Measurements from ENCODE around the gene MET. TPM values are rescaled to one million over a fixed set of nuclear protein-coding genes. Genes with fewer than 3 reads are reported as not detected.

The MET gene
- total and polyA plus RNA-seq, 2 of the 13 experiments (the other 11 are each of a cell fraction or from before 2014, with no cell fraction given) = 21.8 to 31.5 TPM

DNA sequence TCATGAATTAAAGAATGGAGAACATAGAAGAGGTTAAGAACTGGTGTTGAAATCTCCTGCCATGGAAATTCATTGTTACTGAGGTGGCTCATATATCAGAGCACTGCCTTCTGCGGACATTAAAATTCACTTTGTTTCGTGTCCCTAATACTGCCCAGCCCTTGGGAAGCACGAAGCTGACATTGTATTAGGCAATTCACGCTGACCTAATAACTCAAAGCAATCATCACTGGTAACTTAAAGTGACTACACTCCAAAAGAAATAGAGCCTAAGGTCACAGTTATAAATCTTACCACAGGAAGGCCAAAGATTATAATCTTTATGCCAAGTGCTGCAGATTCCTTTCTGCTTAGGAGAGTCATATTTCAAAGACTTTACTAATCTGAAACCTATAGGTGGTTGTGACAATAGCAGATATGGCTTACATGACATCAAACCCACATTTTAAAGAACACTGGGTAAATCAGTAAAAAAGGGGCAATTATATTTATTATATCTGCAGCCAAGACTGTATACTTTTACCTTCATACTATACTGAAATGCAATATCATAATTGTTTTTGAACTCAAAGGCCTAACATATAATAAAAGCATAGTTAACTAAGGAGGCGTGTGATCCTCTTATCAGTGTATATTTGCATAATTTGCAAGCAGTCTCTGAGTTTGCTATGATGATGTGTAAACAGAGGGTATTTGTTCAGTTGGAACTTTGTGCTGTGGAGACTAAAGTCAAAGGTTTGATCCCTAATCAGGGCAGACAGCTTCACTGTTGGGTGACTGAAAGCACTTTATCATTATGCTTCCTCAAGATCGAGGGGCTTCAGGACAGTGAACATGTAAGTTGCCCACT is 138.5 kb downstream of the MET start (continued):
- TF ChIP-seq PRDM10 (CRISPR knock-in tag; IDR thresholded peaks at IDR 0.05; ENCODE audit: low read depth) (no peak; the same call in 1 of the 2 replicates), GPN1 (CRISPR knock-in tag; IDR thresholded peaks at IDR 0.05; ENCODE audit: borderline replicate concordance) (no peak), MATR3 (CRISPR knock-in tag; IDR thresholded peaks at IDR 0.05) (no peak), SNAPC5 (CRISPR knock-in tag; IDR thresholded peaks at IDR 0.05; ENCODE audit: borderline replicate concordance) (no peak), ZNF724P (CRISPR knock-in tag; IDR thresholded peaks at IDR 0.05; ENCODE audit: borderline replicate concordance) (no peak), ZNF605 (CRISPR knock-in tag; IDR thresholded peaks at IDR 0.05) (no peak), IKZF4 (CRISPR knock-in tag; IDR thresholded peaks at IDR 0.05; ENCODE audit: borderline replicate concordance, low read depth, not compliant biosample characterization) (no peak), PAWR (CRISPR knock-in tag; IDR thresholded peaks at IDR 0.05; ENCODE audit: borderline replicate concordance) (no peak), ZNF615 (CRISPR knock-in tag; IDR thresholded peaks at IDR 0.05; ENCODE audit: borderline replicate concordance) (no peak)
- TF ChIP-seq, protein P1, sequence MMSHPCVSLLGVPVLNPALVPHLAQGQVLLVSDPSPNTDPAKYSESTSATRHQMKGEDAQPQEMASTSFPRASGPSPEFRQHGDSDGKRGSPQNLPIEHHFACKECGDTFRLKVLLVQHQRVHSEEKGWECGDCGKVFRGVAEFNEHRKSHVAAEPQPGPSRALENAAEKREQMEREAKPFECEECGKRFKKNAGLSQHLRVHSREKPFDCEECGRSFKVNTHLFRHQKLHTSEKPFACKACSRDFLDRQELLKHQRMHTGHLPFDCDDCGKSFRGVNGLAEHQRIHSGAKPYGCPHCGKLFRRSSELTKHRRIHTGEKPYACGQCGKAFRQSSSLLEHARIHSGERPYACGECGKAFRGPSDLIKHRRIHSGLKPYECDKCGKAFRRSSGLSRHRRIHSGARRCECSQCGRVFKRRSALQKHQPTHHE (CRISPR knock-in tag; IDR thresholded peaks at IDR 0.05; ENCODE audit: borderline replicate concordance) = no peak
- TF ChIP-seq, protein P2, sequence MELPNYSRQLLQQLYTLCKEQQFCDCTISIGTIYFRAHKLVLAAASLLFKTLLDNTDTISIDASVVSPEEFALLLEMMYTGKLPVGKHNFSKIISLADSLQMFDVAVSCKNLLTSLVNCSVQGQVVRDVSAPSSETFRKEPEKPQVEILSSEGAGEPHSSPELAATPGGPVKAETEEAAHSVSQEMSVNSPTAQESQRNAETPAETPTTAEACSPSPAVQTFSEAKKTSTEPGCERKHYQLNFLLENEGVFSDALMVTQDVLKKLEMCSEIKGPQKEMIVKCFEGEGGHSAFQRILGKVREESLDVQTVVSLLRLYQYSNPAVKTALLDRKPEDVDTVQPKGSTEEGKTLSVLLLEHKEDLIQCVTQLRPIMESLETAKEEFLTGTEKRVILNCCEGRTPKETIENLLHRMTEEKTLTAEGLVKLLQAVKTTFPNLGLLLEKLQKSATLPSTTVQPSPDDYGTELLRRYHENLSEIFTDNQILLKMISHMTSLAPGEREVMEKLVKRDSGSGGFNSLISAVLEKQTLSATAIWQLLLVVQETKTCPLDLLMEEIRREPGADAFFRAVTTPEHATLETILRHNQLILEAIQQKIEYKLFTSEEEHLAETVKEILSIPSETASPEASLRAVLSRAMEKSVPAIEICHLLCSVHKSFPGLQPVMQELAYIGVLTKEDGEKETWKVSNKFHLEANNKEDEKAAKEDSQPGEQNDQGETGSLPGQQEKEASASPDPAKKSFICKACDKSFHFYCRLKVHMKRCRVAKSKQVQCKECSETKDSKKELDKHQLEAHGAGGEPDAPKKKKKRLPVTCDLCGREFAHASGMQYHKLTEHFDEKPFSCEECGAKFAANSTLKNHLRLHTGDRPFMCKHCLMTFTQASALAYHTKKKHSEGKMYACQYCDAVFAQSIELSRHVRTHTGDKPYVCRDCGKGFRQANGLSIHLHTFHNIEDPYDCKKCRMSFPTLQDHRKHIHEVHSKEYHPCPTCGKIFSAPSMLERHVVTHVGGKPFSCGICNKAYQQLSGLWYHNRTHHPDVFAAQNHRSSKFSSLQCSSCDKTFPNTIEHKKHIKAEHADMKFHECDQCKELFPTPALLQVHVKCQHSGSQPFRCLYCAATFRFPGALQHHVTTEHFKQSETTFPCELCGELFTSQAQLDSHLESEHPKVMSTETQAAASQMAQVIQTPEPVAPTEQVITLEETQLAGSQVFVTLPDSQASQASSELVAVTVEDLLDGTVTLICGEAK (IDR thresholded peaks at IDR 0.05) = no peak
- TF ChIP-seq, protein P2 (CRISPR knock-in tag; IDR thresholded peaks at IDR 0.05) = no peak

Measured in HepG2 (cell line).